HFF-Myc (cell line): Measurements from ENCODE around the gene TRABD2B.

ENCODE experiments used
- DNase-seq: peaks from one replicate; pipeline ENCODE4 v3.0.0-alpha.2; 2011; ENCODE audit warnings: low read depth; ENCODE audit errors: extremely low read depth
- H3K4me3 ChIP-seq: replicated peaks from 2 replicates; pipeline ENCODE4 v1.5.1; 2011; ENCODE audit warnings: low read depth, mild to moderate bottlenecking, control low read depth, low read length
- CTCF ChIP-seq: IDR thresholded peaks from 2 replicates; pipeline ENCODE4 v1.5.1; 2012; ENCODE audit warnings: mild to moderate bottlenecking, low read depth, low read length, control low read depth; ENCODE audit errors: missing control alignments

Gene TRABD2B

GRCh38 chr1:48000883-48001282, 3.7 kb upstream of the TRABD2B start:
- no peak overlapping the region for H3K4me3 ChIP-seq
- no peak for DNase-seq
- no peak for TF ChIP-seq CTCF

GRCh38 chr1:47999097-47999496, 1.9 kb upstream of the TRABD2B start:
- no peak for DNase-seq
- no peak overlapping the region for H3K4me3 ChIP-seq
- TF ChIP-seq CTCF, result no peak

- H3K4me3 ChIP-seq, result no peak overlapping the region
- no peak for DNase-seq
- TF ChIP-seq CTCF, result no peak
Measured at GRCh38 chr1:47998396-47998990, 1.3 kb upstream of the TRABD2B start.

GRCh38 chr1:47996406-47997226, 569 bp downstream of the TRABD2B start:
- DNase-seq, result no peak
- peak overlapping the region; percentile 53 for H3K4me3 ChIP-seq
- no peak for TF ChIP-seq CTCF

- DNase-seq, result no peak
- peak overlapping the region; percentile 53 for H3K4me3 ChIP-seq
- no peak for TF ChIP-seq CTCF
Measured at GRCh38 chr1:47996060-47996405, 1.2 kb downstream of the TRABD2B start.

- no peak overlapping the region for H3K4me3 ChIP-seq
- no peak for DNase-seq
- TF ChIP-seq CTCF, result no peak
Measured at GRCh38 chr1:47995306-47996050, 1.7 kb downstream of the TRABD2B start.
